Neural cell (in vitro differentiated cells): ENCODE data around the gene XRN1. TPM values are rescaled to one million over a fixed set of nuclear protein-coding genes. Genes with fewer than 3 reads are reported as not detected.

Experiments used
- H2AFZ ChIP-seq: fragments of 200-600, 300-800 bp; sonication (generic), shearing (Covaris generic); 2 replicates; pipeline ENCODE4 v1.6.0; 2014; ENCODE audit warnings: low read depth, mild to moderate bottlenecking, antibody characterized with exemption, low read length, moderate library complexity
- H3F3A ChIP-seq: fragments of 200-600 bp; shearing (Covaris generic); 2 replicates; pipeline ENCODE4 v1.6.1; 2016; ENCODE audit warnings: mild to moderate bottlenecking, moderate library complexity, mixed read lengths, antibody characterized with exemption, low read length; ENCODE audit not compliant: insufficient read depth, poor library complexity, severe bottlenecking
- H3K27ac ChIP-seq: fragments of 200-600, 300-800 bp; sonication (generic), shearing (Covaris generic); 2 replicates; pipeline ENCODE4 v1.5.1; 2014; ENCODE audit warnings: mild to moderate bottlenecking, low read length, moderate library complexity
- H3K27me3 ChIP-seq: fragments of 300-800, 200-600 bp; sonication (generic), shearing (Covaris generic); 2 replicates; pipeline ENCODE4 v1.6.0; 2014; ENCODE audit warnings: mild to moderate bottlenecking, low read depth, low read length, moderate library complexity; ENCODE audit not compliant: insufficient read depth
- H3K36me3 ChIP-seq: fragments of 300-800, 200-600 bp; sonication (generic), shearing (Covaris generic); 2 replicates; pipeline ENCODE4 v1.5.1; 2014; ENCODE audit warnings: mild to moderate bottlenecking, antibody characterized with exemption, low read length, moderate library complexity; ENCODE audit not compliant: insufficient read depth
- H3K4me2 ChIP-seq: fragments of 300-800, 200-600 bp; sonication (generic), shearing (Covaris generic); 2 replicates; pipeline ENCODE4 v1.6.0; 2014; ENCODE audit warnings: mild to moderate bottlenecking, low read length
- H3K4me3 ChIP-seq: fragments of 300-800, 200-600 bp; sonication (generic), shearing (Covaris generic); 2 replicates; pipeline ENCODE4 v1.5.1; 2014; ENCODE audit warnings: mild to moderate bottlenecking, low read length, moderate library complexity
- H3K79me2 ChIP-seq: fragments of 200-600 bp; shearing (Covaris generic); replicated peaks from 2 replicates; pipeline ENCODE4 v1.6.0; 2014; ENCODE audit warnings: mild to moderate bottlenecking, low read length, moderate library complexity; ENCODE audit not compliant: insufficient read depth
- H3K9ac ChIP-seq: fragments of 300-800, 200-600 bp; sonication (generic), shearing (Covaris generic); 2 replicates; pipeline ENCODE4 v1.6.1; 2016; ENCODE audit warnings: mild to moderate bottlenecking, low read length, mixed read lengths
- H3K9me2 ChIP-seq: fragments of 200-600 bp; shearing (Covaris generic); 2 replicates; pipeline ENCODE4 v1.6.1; 2016; ENCODE audit warnings: mild to moderate bottlenecking, low read length, mixed read lengths; ENCODE audit not compliant: insufficient read depth
- H3K9me3 ChIP-seq: fragments of 200-600, 300-800 bp; sonication (generic), shearing (Covaris generic); 2 replicates; pipeline ENCODE4 v1.6.1; 2016; ENCODE audit warnings: mild to moderate bottlenecking, mixed run types, low read length, moderate library complexity, mixed read lengths
- H4K20me1 ChIP-seq: fragments of 200-600 bp; shearing (Covaris generic); 2 replicates; pipeline ENCODE4 v1.6.1; 2016; ENCODE audit warnings: mild to moderate bottlenecking, mixed run types; ENCODE audit not compliant: insufficient read depth
- CTCF ChIP-seq: fragments of 450-650 bp; IDR thresholded peaks from 2 replicates; pipeline ENCODE4 v1.5.1; 2014; ENCODE audit warnings: antibody characterized with exemption, mild to moderate bottlenecking, moderate library complexity; ENCODE audit not compliant: poor library complexity, severe bottlenecking
- EP300 ChIP-seq: fragments of 450-650 bp; conservative IDR thresholded peaks from 2 replicates; pipeline ENCODE4 v1.6.1; 2014; ENCODE audit warnings: antibody characterized with exemption, mild to moderate bottlenecking, moderate library complexity; ENCODE audit not compliant: poor library complexity, severe bottlenecking
- EZH2 ChIP-seq: fragments of 200-600, 300-800 bp; shearing (Covaris generic), sonication (generic); IDR thresholded peaks from 2 replicates; pipeline ENCODE4 v1.6.1; 2014; ENCODE audit warnings: antibody characterized with exemption, low read length, borderline replicate concordance, mild to moderate bottlenecking; ENCODE audit not compliant: insufficient read depth, poor library complexity, severe bottlenecking
- MXI1 ChIP-seq: fragments of 450-650 bp; conservative IDR thresholded peaks from 2 replicates; pipeline ENCODE4 v1.6.1; 2014; ENCODE audit warnings: antibody characterized with exemption, mild to moderate bottlenecking; ENCODE audit not compliant: poor library complexity, severe bottlenecking
- POLR2AphosphoS5 ChIP-seq: IDR thresholded peaks from 2 replicates; pipeline ENCODE4 v1.6.1; 2012
- RAD21 ChIP-seq: fragments of 450-650 bp; conservative IDR thresholded peaks from 2 replicates; pipeline ENCODE4 v1.6.1; 2014; ENCODE audit warnings: antibody characterized with exemption, mild to moderate bottlenecking, moderate library complexity
- REST ChIP-seq: IDR thresholded peaks from 2 replicates; pipeline ENCODE4 v1.6.1; 2012; ENCODE audit warnings: borderline replicate concordance
- SMC3 ChIP-seq: fragments of 450-650 bp; conservative IDR thresholded peaks from 2 replicates; pipeline ENCODE4 v1.6.1; 2014; ENCODE audit warnings: antibody characterized with exemption, mild to moderate bottlenecking, moderate library complexity; ENCODE audit not compliant: poor library complexity
- TAF1 ChIP-seq: IDR thresholded peaks from 2 replicates; pipeline ENCODE4 v1.6.1; 2012; ENCODE audit warnings: low read depth
- polyA plus RNA-seq: library from polyadenylated mRNA; depleted of rRNA; stranded (reverse); fragments of >200 nt; gene quantifications from 2 replicates; pipeline ENCODE4 v1.2.3, GENCODE V29; 2014

XRN1 gene
- polyA plus RNA-seq, 1 donor from 2014 or later: 21.1 TPM

- H2AFZ ChIP-seq: no peak overlapping the region
- H3K27me3 ChIP-seq: no peaks in the 10 kb centered on the region
- TF ChIP-seq EZH2 (no peak), MXI1 (no peak), POLR2AphosphoS5 (no peak), REST (no peak), TAF1 (no peak), EP300 (no peak), RAD21 (no peak), SMC3 (no peak), CTCF (no peak)
Observed at GRCh38 chr3:142267269-142267668, 180.6 kb downstream of the XRN1 start.

GRCh38 chr3:142263112-142263511 lies 184.7 kb downstream of the XRN1 start:
- H2AFZ ChIP-seq: no peak overlapping the region
- H3K36me3 ChIP-seq: no peaks in the 10 kb centered on the region
- H3K4me3 ChIP-seq: no peak overlapping the region
- H3K9ac ChIP-seq: no peak overlapping the region
- H3K9me2 ChIP-seq: no peaks in the 10 kb centered on the region
- no peaks in the 10 kb centered on the region for H3K27me3 ChIP-seq
- H4K20me1 ChIP-seq: no peaks in the 10 kb centered on the region
- H3K79me2 ChIP-seq: no peaks in the 10 kb centered on the region
- H3K27ac ChIP-seq: no peak overlapping the region
- no peaks in the 10 kb centered on the region for H3F3A ChIP-seq
- H3K4me2 ChIP-seq: no peak overlapping the region
- no peaks in the 10 kb centered on the region for H3K9me3 ChIP-seq
- TF ChIP-seq TAF1 (no peak), EP300 (no peak), RAD21 (no peak), REST (no peak)

More at GRCh38 chr3:142267269-142267668, 180.6 kb downstream of the XRN1 start:
- Histone ChIP-seq H4K20me1 (no peaks in the 10 kb centered on the region), H3K4me3 (no peak overlapping the region), H3K79me2 (no peaks in the 10 kb centered on the region), H3K9me2 (no peaks in the 10 kb centered on the region), H3K36me3 (no peaks in the 10 kb centered on the region), H3K27ac (no peak overlapping the region), H3K9me3 (no peaks in the 10 kb centered on the region), H3F3A (no peaks in the 10 kb centered on the region), H3K9ac (no peak overlapping the region), H3K4me2 (no peak overlapping the region)
